Measurements from ENCODE around the gene TLX2. TPM values are rescaled to one million over a fixed set of nuclear protein-coding genes. Genes with fewer than 3 reads are reported as not detected.

TLX2 gene
- total and polyA plus RNA-seq, 2 of the 13 experiments (the other 11 are each of a cell fraction or from before 2014, with no cell fraction given): 0.05 to 0.20 TPM

DNA sequence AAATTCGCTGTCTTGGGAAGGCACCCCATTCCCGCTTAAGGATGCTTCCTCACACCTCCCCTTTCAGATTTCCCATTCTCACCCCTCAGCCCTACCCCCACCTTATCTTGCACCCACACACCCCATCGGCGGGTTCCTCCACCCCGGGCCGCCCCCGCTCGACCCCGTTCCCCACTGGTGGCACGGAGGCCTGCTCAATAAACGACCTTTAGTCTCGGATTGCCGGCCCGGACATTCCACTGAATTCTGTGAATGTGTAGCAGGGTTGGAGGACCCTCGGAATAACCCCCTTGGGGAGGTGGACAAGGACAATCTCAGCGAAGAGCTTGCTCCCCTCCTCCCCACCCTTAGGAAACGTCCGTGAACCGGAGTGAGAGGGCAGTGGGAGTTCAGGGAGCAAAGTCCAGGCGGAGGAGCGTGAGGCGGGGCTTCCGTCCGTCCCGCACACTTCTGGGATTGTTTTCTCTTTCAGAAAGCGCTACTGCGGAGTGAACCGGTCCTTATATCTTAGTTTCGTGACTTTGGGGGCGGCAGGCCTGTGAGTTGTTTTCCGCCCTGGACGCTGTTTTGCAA is 12.0 kb upstream of the TLX2 start (continued):
- TF ChIP-seq, protein P1, sequence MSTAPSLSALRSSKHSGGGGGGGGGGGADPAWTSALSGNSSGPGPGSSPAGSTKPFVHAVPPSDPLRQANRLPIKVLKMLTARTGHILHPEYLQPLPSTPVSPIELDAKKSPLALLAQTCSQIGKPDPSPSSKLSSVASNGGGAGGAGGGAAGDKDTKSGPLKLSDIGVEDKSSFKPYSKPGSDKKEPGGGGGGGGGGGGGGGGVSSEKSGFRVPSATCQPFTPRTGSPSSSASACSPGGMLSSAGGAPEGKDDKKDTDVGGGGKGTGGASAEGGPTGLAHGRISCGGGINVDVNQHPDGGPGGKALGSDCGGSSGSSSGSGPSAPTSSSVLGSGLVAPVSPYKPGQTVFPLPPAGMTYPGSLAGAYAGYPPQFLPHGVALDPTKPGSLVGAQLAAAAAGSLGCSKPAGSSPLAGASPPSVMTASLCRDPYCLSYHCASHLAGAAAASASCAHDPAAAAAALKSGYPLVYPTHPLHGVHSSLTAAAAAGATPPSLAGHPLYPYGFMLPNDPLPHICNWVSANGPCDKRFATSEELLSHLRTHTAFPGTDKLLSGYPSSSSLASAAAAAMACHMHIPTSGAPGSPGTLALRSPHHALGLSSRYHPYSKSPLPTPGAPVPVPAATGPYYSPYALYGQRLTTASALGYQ (CRISPR knock-in tag; IDR thresholded peaks at IDR 0.05): peak; percentile 25; the same call in 1 of the 2 replicates
- no peak for TF ChIP-seq TBP (CRISPR knock-in tag; IDR thresholded peaks at IDR 0.05)
- 0 out of 2 replicates have a peak, but pooled peaks have one; percentile 18 for TF ChIP-seq ETV6 (CRISPR knock-in tag; conservative IDR thresholded peaks at IDR 0.05)
- TF ChIP-seq PITX1 (CRISPR knock-in tag; IDR thresholded peaks at IDR 0.05): peak; percentile 62; the same call in 1 of the 2 replicates
- TF ChIP-seq, protein P2, sequence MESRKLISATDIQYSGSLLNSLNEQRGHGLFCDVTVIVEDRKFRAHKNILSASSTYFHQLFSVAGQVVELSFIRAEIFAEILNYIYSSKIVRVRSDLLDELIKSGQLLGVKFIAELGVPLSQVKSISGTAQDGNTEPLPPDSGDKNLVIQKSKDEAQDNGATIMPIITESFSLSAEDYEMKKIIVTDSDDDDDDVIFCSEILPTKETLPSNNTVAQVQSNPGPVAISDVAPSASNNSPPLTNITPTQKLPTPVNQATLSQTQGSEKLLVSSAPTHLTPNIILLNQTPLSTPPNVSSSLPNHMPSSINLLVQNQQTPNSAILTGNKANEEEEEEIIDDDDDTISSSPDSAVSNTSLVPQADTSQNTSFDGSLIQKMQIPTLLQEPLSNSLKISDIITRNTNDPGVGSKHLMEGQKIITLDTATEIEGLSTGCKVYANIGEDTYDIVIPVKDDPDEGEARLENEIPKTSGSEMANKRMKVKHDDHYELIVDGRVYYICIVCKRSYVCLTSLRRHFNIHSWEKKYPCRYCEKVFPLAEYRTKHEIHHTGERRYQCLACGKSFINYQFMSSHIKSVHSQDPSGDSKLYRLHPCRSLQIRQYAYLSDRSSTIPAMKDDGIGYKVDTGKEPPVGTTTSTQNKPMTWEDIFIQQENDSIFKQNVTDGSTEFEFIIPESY (CRISPR knock-in tag; IDR thresholded peaks at IDR 0.05): peak; percentile 34; the same call in 1 of the 2 replicates
- TF ChIP-seq FOXP1 (IDR thresholded peaks at IDR 0.05): no peak
- TF ChIP-seq FOXP1 (CRISPR knock-in tag; IDR thresholded peaks at IDR 0.05): peak; percentile 56; the same call in 1 of the 2 replicates
- TF ChIP-seq, protein P3, sequence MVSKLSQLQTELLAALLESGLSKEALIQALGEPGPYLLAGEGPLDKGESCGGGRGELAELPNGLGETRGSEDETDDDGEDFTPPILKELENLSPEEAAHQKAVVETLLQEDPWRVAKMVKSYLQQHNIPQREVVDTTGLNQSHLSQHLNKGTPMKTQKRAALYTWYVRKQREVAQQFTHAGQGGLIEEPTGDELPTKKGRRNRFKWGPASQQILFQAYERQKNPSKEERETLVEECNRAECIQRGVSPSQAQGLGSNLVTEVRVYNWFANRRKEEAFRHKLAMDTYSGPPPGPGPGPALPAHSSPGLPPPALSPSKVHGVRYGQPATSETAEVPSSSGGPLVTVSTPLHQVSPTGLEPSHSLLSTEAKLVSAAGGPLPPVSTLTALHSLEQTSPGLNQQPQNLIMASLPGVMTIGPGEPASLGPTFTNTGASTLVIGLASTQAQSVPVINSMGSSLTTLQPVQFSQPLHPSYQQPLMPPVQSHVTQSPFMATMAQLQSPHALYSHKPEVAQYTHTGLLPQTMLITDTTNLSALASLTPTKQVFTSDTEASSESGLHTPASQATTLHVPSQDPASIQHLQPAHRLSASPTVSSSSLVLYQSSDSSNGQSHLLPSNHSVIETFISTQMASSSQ (IDR thresholded peaks at IDR 0.05; ENCODE audit: low read depth): no peak
- TF ChIP-seq, protein P3 (CRISPR knock-in tag; IDR thresholded peaks at IDR 0.05; ENCODE audit: borderline replicate concordance): 0 out of 2 replicates have a peak, but pooled peaks have one; percentile 55
- TF ChIP-seq, protein P4, sequence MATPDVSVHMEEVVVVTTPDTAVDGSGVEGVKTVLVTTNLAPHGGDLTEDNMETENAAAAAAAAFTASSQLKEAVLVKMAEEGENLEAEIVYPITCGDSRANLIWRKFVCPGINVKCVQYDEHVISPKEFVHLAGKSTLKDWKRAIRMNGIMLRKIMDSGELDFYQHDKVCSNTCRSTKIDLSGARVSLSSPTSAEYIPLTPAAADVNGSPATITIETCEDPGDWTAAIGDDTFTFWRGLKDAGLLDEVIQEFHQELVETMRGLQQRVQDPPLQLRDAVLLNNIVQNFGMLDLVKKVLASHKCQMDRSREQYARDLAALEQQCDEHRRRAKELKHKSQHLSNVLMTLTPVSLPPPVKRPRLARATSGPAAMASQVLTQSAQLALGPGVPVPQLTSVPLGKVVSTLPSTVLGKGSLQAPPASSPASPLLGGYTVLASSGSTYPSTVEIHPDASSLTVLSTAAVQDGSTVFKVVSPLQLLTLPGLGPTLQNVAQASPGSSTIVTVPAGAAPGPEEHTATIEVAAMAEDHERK (CRISPR knock-in tag; IDR thresholded peaks at IDR 0.05; ENCODE audit: low read depth): 0 out of 2 replicates have a peak, but pooled peaks have one; percentile 28
- TF ChIP-seq, protein P5, sequence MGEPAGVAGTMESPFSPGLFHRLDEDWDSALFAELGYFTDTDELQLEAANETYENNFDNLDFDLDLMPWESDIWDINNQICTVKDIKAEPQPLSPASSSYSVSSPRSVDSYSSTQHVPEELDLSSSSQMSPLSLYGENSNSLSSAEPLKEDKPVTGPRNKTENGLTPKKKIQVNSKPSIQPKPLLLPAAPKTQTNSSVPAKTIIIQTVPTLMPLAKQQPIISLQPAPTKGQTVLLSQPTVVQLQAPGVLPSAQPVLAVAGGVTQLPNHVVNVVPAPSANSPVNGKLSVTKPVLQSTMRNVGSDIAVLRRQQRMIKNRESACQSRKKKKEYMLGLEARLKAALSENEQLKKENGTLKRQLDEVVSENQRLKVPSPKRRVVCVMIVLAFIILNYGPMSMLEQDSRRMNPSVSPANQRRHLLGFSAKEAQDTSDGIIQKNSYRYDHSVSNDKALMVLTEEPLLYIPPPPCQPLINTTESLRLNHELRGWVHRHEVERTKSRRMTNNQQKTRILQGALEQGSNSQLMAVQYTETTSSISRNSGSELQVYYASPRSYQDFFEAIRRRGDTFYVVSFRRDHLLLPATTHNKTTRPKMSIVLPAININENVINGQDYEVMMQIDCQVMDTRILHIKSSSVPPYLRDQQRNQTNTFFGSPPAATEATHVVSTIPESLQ (CRISPR knock-in tag; conservative IDR thresholded peaks at IDR 0.05): 0 out of 2 replicates have a peak, but pooled peaks have one; percentile 26
- peak; percentile 11; the same call in 1 of the 2 replicates for TF ChIP-seq ZNF7 (CRISPR knock-in tag; IDR thresholded peaks at IDR 0.05)

Measured in HepG2 (cell line).